DOHH2 (cell line): ENCODE data around the gene RABGAP1L.

Experiments
- H3F3A ChIP-seq: fragments of 200-600 bp; sonication (generic), shearing (Covaris generic); 2 replicates; pipeline ENCODE4 v1.6.0; 2016; ENCODE audit warnings: antibody characterized with exemption, mild to moderate bottlenecking; ENCODE audit not compliant: control insufficient read depth, insufficient read depth
- H3K27ac ChIP-seq: fragments of 200-600 bp; sonication (generic); 2 replicates; pipeline ENCODE4 v1.5.1; 2014; ENCODE audit warnings: low read depth, mild to moderate bottlenecking, low read length, moderate library complexity
- H3K27me3 ChIP-seq: fragments of 200-600 bp; sonication (generic); 2 replicates; pipeline ENCODE4 v1.6.1; 2014; ENCODE audit warnings: mild to moderate bottlenecking, low read length, mixed read lengths; ENCODE audit not compliant: control insufficient read depth
- H3K36me3 ChIP-seq: fragments of 200-600 bp; sonication (generic); 2 replicates; pipeline ENCODE4 v1.6.1; 2014; ENCODE audit warnings: mild to moderate bottlenecking, low read length, moderate library complexity, mixed read lengths; ENCODE audit not compliant: control insufficient read depth
- H3K4me1 ChIP-seq: fragments of 200-600 bp; sonication (generic); 2 replicates; pipeline ENCODE4 v1.6.1; 2014; ENCODE audit warnings: mild to moderate bottlenecking, low read length, mixed read lengths; ENCODE audit not compliant: control insufficient read depth
- H3K4me2 ChIP-seq: fragments of 200-600 bp; sonication (generic); 2 replicates; pipeline ENCODE4 v1.6.0; 2014; ENCODE audit warnings: mild to moderate bottlenecking, low read length, moderate library complexity
- H3K4me3 ChIP-seq: fragments of 200-600 bp; sonication (generic); 2 replicates; pipeline ENCODE4 v1.5.1; 2014; ENCODE audit warnings: mild to moderate bottlenecking, low read length, mixed read lengths
- H3K79me2 ChIP-seq: fragments of 200-600 bp; sonication (generic); 2 replicates; pipeline ENCODE4 v1.6.1; 2014; ENCODE audit warnings: mild to moderate bottlenecking, low read length, mixed read lengths; ENCODE audit not compliant: control insufficient read depth
- H3K9me2 ChIP-seq: fragments of 200-600 bp; sonication (generic); replicated peaks from 2 replicates; pipeline ENCODE4 v1.6.1; 2014; ENCODE audit warnings: mild to moderate bottlenecking, low read length, mixed read lengths; ENCODE audit not compliant: control insufficient read depth
- H3K9me3 ChIP-seq: fragments of 200-600 bp; sonication (generic); 2 replicates; pipeline ENCODE4 v1.6.1; 2014; ENCODE audit warnings: antibody characterized with exemption, low read length, mixed read lengths; ENCODE audit not compliant: control insufficient read depth, insufficient read depth
- H4K20me1 ChIP-seq: fragments of 200-600 bp; sonication (generic); 2 replicates; pipeline ENCODE4 v1.6.0; 2014; ENCODE audit warnings: low read depth, mild to moderate bottlenecking, antibody characterized with exemption, low read length, moderate library complexity; ENCODE audit not compliant: control insufficient read depth, insufficient read depth
- CTCF ChIP-seq: fragments of 200-600 bp; sonication (generic); IDR thresholded peaks from one replicate; pipeline ENCODE4 v1.5.1; 2014; ENCODE audit warnings: antibody characterized with exemption, mild to moderate bottlenecking, low read depth, low read length; ENCODE audit not compliant: poor library complexity, severe bottlenecking
- EZH2phosphoT487 ChIP-seq: fragments of 200-600 bp; sonication (generic); IDR thresholded peaks from 2 replicates; pipeline ENCODE4 v1.6.1; 2017; ENCODE audit warnings: borderline replicate concordance, mild to moderate bottlenecking, antibody characterized with exemption, low read length, moderate library complexity, mixed read lengths

RABGAP1L gene

GRCh38 chr1:174991473-174991872, 832.2 kb downstream of the RABGAP1L start:
- no peak overlapping the region for H3K4me2 ChIP-seq
- peaks cover 7% of the 10 kb centered on the region; the same call in 1 of the 2 replicates for H3K4me1 ChIP-seq
- no peak overlapping the region for H3K4me3 ChIP-seq
- no peaks in the 10 kb centered on the region for H4K20me1 ChIP-seq
- H3K79me2 ChIP-seq: peaks cover 9% of the 10 kb centered on the region
- TF ChIP-seq CTCF (no peak), EZH2phosphoT487 (no peak)
- peaks cover 10% of the 10 kb centered on the region for H3F3A ChIP-seq
- peaks cover 69% of the 10 kb centered on the region for H3K36me3 ChIP-seq
- H3K27ac ChIP-seq: no peak overlapping the region
- H3K9me2 ChIP-seq: no peaks in the 10 kb centered on the region
- no peaks in the 10 kb centered on the region for H3K27me3 ChIP-seq
- H3K9me3 ChIP-seq: no peaks in the 10 kb centered on the region

DNA sequence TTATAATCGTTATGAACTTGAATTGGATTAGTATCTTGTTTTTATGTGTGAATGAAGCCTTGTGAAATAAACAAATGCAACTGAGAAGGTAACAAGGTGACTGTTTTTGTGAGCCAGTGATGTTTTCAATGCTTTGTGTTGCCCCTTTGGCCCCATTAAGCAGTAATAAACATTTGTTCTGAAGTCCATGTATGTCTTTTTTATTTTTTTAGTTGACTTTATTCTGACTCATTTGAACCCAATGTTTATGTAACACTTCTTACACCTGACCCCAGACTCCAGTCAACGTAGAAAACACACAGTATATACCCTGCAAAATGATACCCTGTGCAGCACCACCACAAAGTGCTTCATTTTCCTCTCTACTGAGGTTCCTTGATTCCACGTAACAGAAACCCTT, 835.8 kb downstream of the RABGAP1L start:
- Histone ChIP-seq H3K4me1 (peaks cover 25% of the 10 kb centered on the region), H3K36me3 (peaks cover 66% of the 10 kb centered on the region), H3K27me3 (no peaks in the 10 kb centered on the region), H3K27ac (no peak overlapping the region), H3K4me2 (no peak overlapping the region), H3K9me2 (no peaks in the 10 kb centered on the region), H3K79me2 (peaks cover 37% of the 10 kb centered on the region), H3F3A (peaks cover 20% of the 10 kb centered on the region), H4K20me1 (no peaks in the 10 kb centered on the region), H3K4me3 (no peak overlapping the region), H3K9me3 (no peaks in the 10 kb centered on the region)
- no peak for TF ChIP-seq CTCF
- no peak for TF ChIP-seq EZH2phosphoT487

DNA sequence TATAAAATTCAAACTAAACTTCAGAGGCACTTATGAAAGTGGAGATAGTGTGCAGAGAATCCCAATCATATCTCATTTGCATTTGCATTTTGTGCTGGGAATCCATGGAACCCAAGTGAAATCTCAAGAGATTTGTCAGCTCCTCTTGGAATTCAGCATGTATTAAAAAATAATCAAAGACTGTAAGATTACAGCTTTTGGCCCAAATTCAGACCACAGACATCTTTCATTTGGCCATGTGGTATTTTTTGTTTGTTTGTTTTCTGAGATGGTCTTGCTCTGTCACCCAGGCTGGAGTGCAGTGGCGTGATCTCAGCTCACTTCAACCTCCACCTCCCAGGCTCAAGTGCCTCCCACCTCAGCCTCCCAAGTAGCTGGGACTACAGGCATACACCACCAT, 836.6 kb downstream of the RABGAP1L start:
- no peaks in the 10 kb centered on the region for H4K20me1 ChIP-seq

More for the DNA sequence above, 836.6 kb downstream of the RABGAP1L start:
- no peak overlapping the region for H3K4me3 ChIP-seq
- peaks cover 67% of the 10 kb centered on the region for H3K36me3 ChIP-seq
- no peaks in the 10 kb centered on the region for H3K9me3 ChIP-seq
- no peak overlapping the region for H3K4me2 ChIP-seq
- H3K4me1 ChIP-seq: peaks cover 22% of the 10 kb centered on the region
- peaks cover 18% of the 10 kb centered on the region for H3F3A ChIP-seq
- TF ChIP-seq EZH2phosphoT487: no peak
- no peak for TF ChIP-seq CTCF
- H3K9me2 ChIP-seq: no peaks in the 10 kb centered on the region
- no peak overlapping the region for H3K27ac ChIP-seq
- peaks cover 45% of the 10 kb centered on the region for H3K79me2 ChIP-seq
- no peaks in the 10 kb centered on the region for H3K27me3 ChIP-seq
